Motor neuron (in vitro differentiated cells): ENCODE measurements around the gene SRRM4. TPM values are rescaled to one million over a fixed set of nuclear protein-coding genes. Genes with fewer than 3 reads are reported as not detected.
"Not testable (repeated sequence)": the region's sequence is repeated elsewhere in the genome, so short reads cannot be mapped to it uniquely, and the experiment has no call there.

Experiments
- ATAC-seq, 8 experiments: fragments of 200-7000 bp; cut with Tn5 transposase; replicated peaks in 6 of 8; 2 replicates each; pipeline ENCODE4 v1.8.0; 2021; ENCODE audit warnings: mild to moderate bottlenecking in 8 of 8, moderate library complexity in 8 of 8
- H3K27ac ChIP-seq, 2 donors: fragments of 250-450 bp; sonication (Bioruptor Pico); 2 replicates each; pipeline ENCODE4 v1.9.0; 2021; ENCODE audit warnings: antibody characterized with exemption in 2 of 2, mild to moderate bottlenecking in 2 of 2, moderate library complexity in 1 of 2
- H3K4me1 ChIP-seq, 2 donors: fragments of 250-450 bp; sonication (Bioruptor Pico); replicated peaks in 1 of 2; 2 replicates each; pipeline ENCODE4 v1.6.1; 2021; ENCODE audit warnings: antibody characterized with exemption in 2 of 2, mild to moderate bottlenecking in 2 of 2, moderate library complexity in 1 of 2
- H3K4me3 ChIP-seq, 5 donors: fragments of 250-450 bp; sonication (Bioruptor Pico); 2 replicates each; pipeline ENCODE4 v1.9.0; 2021; ENCODE audit warnings: antibody characterized with exemption in 5 of 5, mild to moderate bottlenecking in 5 of 5, moderate library complexity in 4 of 5
- WGBS, 10 experiments: fragments of 450-650 bp; shearing (Covaris generic); methylation state at CpG; one replicate each; pipeline ENCODE4 v1.0.0; 2022; 5-methylcytosine and 5-hydroxymethylcytosine counted together
- in situ Hi-C, 9 experiments: fragments of 400-800 bp; cut with MboI; loops; one replicate each; pipeline ENCODE4 v1.15.0; 2021; ENCODE audit warnings: low sequenced_read_pairs in 9 of 9, low pct_unique_long_range_greater_than_20kb in 2 of 9; ENCODE audit not compliant: unreplicated experiment in 9 of 9
- total RNA-seq, 8 experiments: library from RNA; unstranded; fragments of 300-600 nt; gene quantifications; 2 replicates each; pipeline versions ENCODE4 v1.2.3 to v1.2.4, GENCODE V29; 2022

The SRRM4 gene
- total RNA-seq, 8 experiments from 2014 or later = 0.04 to 20.9 (median 8.1) TPM

DNA sequence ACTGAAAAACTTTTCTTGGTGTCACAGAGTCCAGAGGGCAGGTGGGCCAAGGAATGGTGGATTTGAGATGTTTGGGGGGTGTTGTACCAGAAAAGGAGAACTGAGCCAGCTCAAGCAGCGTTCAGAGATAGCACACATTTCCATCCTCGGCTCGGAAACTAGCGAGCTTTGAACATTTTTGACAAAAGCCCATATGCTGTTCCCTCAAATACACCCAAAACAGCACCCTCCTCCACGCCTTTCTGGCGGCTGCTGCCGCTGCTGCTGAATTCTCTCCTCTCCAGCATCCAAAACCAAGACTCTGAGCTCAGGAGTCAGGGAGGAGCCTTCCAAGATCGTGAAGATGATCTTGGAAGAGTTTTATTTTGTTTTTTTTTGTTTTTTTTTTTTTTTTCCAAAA, 961 bp downstream of the SRRM4 start:
- no peak for ATAC-seq
- Histone ChIP-seq H3K4me1 (peaks cover 10 to 19% of the 10 kb centered on the region in 2 donors), H3K27ac (peak overlapping the region in 1 of 2 donors; percentile 88), H3K4me3 (peak overlapping the region; percentile 56 to 91 (median 71))
- in situ Hi-C loops = loop anchor here in 2 of 9 experiments (25.0 kb wide), 3 partner anchors 430 to 570 kb away; no protein-coding TSS in a partner anchor
- 0 to 15% (median 5%) methylated on average over 1 to 8 of the region's 8 CpGs; no CpG with 5 or more reads in 1 of the 10 experiments for WGBS, 10 experiments

DNA sequence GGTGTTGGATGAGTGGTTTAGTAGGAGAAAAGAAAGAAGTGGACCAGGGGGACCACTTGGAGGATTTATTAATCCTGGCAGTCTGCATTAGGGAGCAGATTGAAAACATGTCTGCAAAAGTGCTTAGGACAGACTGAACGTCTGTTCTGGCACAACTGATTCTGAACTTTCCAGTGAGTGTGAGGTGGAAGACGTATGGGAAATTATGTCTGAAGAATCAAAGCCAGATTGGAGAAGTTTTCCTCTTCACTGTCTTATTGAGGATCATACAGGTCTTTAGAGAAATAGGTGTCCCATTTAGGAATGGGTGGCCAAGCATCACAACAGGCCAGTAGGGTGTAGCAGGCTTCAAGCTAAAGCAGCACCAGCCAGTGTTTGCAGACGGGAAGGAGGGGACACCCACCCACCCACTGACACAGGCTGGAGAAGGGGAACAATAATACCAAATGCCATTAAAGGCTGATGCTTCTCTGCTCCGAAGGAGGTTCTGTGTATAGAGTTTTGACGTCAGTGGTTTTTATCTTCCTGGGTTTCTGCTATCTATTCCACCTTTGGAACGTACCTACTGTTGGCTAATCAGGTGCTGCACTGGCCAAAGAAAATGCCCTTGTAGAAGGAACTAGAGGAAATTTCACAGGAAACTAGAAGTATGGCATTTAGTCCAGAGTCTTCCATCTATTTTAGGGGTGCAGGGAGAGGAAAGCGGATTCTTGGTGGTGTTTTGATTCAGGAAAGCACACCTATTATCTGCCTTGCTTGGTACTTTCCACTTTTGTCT, 1.8 kb downstream of the SRRM4 start:
- H3K4me1 ChIP-seq = peaks cover 10 to 23% of the 10 kb centered on the region in 2 donors
- 0 to 50% (median 27%) methylated on average over 1 to 5 of the region's 7 CpGs; no CpG with 5 or more reads in 2 of the 10 experiments for WGBS, 10 experiments
- H3K27ac ChIP-seq = no peak overlapping the region
- in situ Hi-C loops = loop anchor here in 2 of 9 experiments (25.0 kb wide), 3 partner anchors 429 to 571 kb away; no protein-coding TSS in a partner anchor
- peak overlapping the region; percentile 56 to 91 (median 71) for H3K4me3 ChIP-seq
- ATAC-seq = no peak

DNA sequence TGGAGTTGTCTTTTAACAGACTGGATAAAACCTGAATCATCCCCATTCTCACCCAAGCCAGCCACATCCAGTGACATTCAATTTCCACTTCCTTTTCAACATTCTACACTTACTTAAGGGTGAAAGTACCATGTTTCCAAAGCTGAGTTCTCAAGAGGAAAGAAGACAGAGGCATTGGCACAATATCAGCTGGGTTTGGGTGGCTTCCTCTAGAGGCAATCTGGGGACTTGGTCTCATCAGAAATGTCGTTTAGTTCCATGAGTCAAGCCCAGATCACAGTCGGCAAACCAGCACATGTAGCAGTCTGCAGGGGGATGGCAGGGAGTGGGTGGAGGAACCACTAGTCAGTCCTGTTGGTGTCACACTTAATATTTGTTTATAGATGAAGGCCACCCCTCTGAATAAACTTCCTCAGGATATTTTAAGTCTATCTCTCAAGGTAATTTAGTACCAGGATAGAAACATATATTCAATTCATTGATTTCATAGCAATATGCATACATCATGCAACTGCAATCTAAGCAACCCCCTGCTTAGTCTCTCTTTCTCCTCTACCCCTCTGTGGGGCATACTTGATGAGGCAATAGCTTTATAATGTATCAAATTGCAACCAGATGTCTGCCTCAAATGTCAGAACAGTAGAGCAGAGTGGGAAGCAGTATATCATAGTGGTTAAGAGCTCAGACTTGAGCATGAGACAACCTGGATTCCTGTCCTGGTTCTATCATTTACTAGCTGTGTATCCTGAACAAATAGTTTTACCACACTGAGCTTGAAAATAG, 3.0 kb downstream of the SRRM4 start:
- no peak for ATAC-seq
- peak overlapping the region; percentile 21 to 28 for H3K27ac ChIP-seq
- 0 to 60% (median 16%) methylated on average over 1 to 2 of the region's 2 CpGs; no CpG with 5 or more reads in 4 of the 10 experiments for WGBS, 10 experiments
- in situ Hi-C loops = loop anchor here in 2 of 9 experiments (25.0 kb wide), 3 partner anchors 428 to 572 kb away; no protein-coding TSS in a partner anchor
- peak overlapping the region; percentile 56 to 91 (median 71) for H3K4me3 ChIP-seq
- H3K4me1 ChIP-seq = peaks cover 10 to 30% of the 10 kb centered on the region in 2 donors

DNA sequence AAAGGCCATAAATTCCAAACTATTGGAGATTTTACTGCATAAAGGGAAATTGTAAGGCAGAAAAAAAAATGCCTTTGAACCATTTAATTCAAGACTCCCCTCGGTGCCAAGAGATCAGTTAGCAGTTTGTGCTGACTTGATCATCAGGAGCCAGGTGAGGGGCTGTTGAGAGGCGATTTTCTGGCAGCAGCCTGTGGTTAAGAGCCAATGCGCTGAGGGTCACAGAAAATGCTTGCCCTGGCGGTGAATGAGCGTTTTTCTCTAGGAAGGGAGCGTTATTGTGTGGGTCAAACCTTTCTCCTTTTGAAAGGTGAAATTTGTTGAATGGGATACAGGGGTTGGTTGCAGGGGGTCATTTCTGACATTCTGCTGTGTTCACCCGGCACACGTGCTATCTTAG, 4.7 kb downstream of the SRRM4 start:
- 0 to 50% (median 30%) methylated on average over 1 to 8 of the region's 8 CpGs; no CpG with 5 or more reads in 3 of the 10 experiments for WGBS, 10 experiments
- no peak for ATAC-seq
- Histone ChIP-seq H3K4me3 (peak overlapping the region; percentile 12 to 71 (median 22)), H3K4me1 (peaks cover 10 to 35% of the 10 kb centered on the region in 2 donors), H3K27ac (peak overlapping the region in 1 of 2 donors; percentile 9)
- in situ Hi-C loops = loop anchor here in 2 of 9 experiments (25.0 kb wide), 3 partner anchors 426 to 574 kb away; no protein-coding TSS in a partner anchor

DNA sequence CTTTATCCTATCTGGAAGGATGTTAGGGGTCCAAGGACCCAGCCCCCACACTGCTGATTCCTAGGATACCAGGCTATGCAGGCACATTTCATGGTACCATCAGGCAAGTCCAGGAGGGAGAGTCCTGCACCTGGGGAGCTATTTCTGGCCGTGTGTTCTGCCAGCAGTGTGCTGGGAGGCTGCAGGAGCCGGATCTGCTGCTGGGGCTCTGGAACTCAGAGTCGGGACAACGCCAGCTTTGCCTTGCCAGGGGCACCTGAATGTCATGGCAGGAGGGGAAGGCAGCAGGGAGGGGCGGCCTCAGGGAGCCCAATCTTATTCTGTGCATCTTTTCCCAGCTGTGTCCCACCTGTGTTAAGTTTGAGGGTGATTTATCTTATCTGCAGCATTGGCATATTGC, 17.8 kb downstream of the SRRM4 start:
- H3K4me1 ChIP-seq = peaks cover 5 to 17% of the 10 kb centered on the region in 2 donors
- WGBS, 10 experiments = 0 to 86% (median 76%) methylated on average over 1 to 3 of the region's 5 CpGs; no CpG with 5 or more reads in 7 of the 10 experiments

DNA sequence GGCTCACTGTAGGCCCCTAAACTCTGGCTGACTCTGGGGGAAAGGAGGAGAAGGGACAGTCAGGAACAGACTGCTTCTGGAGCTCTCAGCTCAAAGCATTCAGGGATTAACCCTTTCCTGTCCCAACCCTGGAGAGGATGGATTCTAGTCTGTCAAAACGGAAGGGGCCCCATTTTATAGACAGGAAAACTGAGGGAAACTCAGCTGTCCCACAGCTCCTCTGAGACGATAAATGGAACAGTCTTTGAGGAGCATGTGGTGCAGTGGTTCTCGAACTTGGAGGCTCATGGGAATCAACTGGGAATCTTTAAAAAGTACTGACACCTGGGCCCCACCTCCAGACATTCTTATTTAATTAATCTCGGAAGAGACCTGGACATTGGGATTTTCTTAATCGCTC, 23.7 kb downstream of the SRRM4 start:
- Histone ChIP-seq H3K27ac (peak overlapping the region in 1 of 2 donors; percentile 7), H3K4me3 (no peak overlapping the region), H3K4me1 (peaks cover 44 to 58% of the 10 kb centered on the region in 2 donors)
- 0 to 90% (median 33%) methylated on average over 1 to 4 of the region's 5 CpGs; no CpG with 5 or more reads in 2 of the 10 experiments for WGBS, 10 experiments
- no peak for ATAC-seq
- in situ Hi-C loops = no loop called here

More for the DNA sequence above, 17.8 kb downstream of the SRRM4 start:
- no peak for ATAC-seq
- Histone ChIP-seq H3K27ac (no peak overlapping the region), H3K4me3 (no peak overlapping the region)
- in situ Hi-C loops = loop anchor here in 2 of 9 experiments (25.0 kb wide), 3 partner anchors 413 to 587 kb away; no protein-coding TSS in a partner anchor

DNA sequence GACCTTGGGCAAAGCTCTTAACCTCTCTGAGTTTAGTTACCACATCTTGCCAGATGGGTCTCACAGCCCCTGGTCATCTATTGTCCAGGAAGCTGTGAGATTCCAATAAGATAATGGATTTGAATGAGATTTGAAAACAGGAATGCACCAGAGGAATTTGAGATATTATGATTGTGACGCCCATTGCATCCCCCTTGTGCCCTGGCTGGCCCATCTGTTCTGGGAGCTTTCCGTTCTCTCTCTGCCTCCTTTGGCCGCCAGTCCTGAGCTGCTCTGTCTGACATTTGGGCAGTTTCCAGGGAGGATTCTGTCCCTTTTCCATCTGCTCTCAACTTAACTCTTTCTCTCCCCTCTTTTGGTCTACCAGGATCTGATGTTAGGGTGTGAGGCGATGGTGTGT, 24.6 kb downstream of the SRRM4 start:
- Histone ChIP-seq H3K4me1 (peaks cover 44 to 58% of the 10 kb centered on the region in 2 donors), H3K27ac (no peak overlapping the region), H3K4me3 (no peak overlapping the region)
- no peak for ATAC-seq
- in situ Hi-C loops = no loop called here
- 0 to 38% (median 17%) methylated on average over 1 to 3 of the region's 4 CpGs; no CpG with 5 or more reads in 6 of the 10 experiments for WGBS, 10 experiments

DNA sequence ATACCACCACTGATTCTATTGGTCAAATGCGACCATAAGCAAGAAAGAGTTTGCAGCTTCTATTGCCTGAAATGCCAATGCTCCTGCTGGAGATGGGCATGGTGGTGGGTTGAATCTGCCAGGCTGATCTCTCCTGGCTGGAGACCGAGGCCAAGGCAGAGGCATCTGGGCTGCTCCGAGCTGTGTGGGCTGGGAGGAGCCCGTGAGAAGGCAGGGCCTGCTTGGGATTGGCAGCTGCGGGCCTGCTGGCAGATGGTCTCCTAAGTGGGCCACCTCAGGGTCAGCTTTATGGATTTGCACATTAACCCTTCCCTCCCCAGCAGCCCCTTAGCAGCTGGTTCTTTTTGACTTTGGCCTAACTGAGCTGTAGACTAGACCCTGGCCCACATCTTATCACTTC, 25.4 kb downstream of the SRRM4 start:
- peak overlapping the region in 1 of 2 donors; percentile 8 for H3K27ac ChIP-seq
- in situ Hi-C loops = no loop called here
- 0 to 67% (median 33%) methylated on average over 1 to 3 of the region's 5 CpGs; no CpG with 5 or more reads in 5 of the 10 experiments for WGBS, 10 experiments
- H3K4me1 ChIP-seq = peaks cover 44 to 58% of the 10 kb centered on the region in 2 donors
- no peak overlapping the region for H3K4me3 ChIP-seq
- ATAC-seq = peak in 5 of 8 experiments; percentile 46 to 70 (median 64)

DNA sequence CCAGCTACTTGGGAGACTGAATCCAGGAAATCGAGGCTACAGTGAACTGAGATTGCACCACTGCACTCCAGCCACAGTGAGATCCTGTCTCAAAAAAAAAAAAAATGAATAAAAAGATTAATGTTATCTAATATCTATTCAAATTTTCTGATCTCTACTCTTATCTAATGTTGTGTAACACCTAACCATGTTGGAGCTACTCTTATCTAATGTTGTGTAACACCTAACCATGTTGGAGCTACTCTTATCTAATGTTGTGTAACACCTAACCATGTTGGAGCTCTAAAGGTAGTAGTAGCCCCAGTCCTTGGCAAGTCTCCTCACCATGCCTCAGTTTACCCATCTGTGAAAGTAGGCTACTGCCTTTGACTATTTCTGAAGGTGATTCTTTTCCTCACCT, 26.9 kb downstream of the SRRM4 start:
- WGBS, 10 experiments = 0 to 100% (median 68%) methylated on average over 1 of the region's 1 CpG; no CpG with 5 or more reads in 4 of the 10 experiments
- in situ Hi-C loops = not testable (repeated sequence)
- H3K27ac ChIP-seq = peak overlapping the region; percentile 26 to 57
- H3K4me3 ChIP-seq = peak overlapping the region in 2 of 5 donors; percentile 17 to 26
- peaks cover 42 to 58% of the 10 kb centered on the region in 2 donors for H3K4me1 ChIP-seq
- ATAC-seq = peak in 2 of 8 experiments; percentile 11 to 12

DNA sequence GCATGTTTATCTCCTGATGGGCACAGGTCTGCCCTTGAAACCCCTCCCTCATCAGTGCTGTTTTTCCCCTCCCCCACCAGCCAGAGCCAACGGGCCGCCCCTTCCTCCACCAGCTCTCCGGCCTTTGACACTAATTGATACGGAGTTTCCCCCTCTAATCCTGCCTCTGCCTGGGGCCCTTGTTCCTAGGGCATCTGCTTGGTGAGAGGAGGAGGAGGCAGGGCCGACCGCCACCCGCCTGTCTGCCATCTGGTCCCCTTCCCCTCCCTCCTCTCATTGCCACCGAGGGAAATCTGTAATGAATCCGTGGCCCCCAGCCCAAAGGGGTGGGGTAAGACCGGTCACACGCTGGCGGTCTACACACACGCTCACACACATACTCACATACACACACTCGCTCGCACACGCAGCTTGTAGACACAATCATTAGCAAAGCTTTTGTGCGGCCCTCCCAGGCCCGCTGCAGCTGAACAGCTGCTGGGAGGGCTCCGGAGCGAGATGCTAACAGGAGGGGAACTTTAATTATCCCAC, 27.4 kb downstream of the SRRM4 start:
- peak overlapping the region; percentile 26 to 57 for H3K27ac ChIP-seq
- ATAC-seq = peak in 5 of 8 experiments; percentile 87 to 90 (median 88)
- in situ Hi-C loops = no loop called here
- peaks cover 40 to 54% of the 10 kb centered on the region in 2 donors for H3K4me1 ChIP-seq
- 0 to 10% (median 0%) methylated on average over 2 to 10 of the region's 20 CpGs; no CpG with 5 or more reads in 3 of the 10 experiments for WGBS, 10 experiments
- peak overlapping the region; percentile 11 to 26 (median 16) for H3K4me3 ChIP-seq

DNA sequence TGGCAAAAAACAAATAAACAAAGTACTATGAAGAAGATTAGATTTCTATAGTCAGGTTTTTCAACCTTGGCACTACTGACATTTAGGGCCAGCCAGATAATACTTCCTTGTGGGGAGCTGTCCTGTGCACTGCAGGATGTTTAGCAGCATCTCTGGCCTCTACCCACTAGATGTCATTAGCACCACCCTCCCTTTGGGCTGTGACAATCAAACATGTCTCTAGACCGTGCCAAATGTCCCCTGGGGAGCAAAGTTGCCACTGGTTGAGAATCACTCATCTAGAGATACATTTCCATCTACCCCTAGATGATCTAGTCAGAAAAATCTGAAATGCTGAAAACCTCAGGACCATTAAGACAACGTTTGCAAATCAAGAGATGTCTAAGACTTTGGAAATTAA, 29.9 kb downstream of the SRRM4 start:
- peaks cover 20 to 37% of the 10 kb centered on the region in 2 donors for H3K4me1 ChIP-seq
- 0 to 60% (median 11%) methylated on average over 1 to 2 of the region's 2 CpGs; no CpG with 5 or more reads in 4 of the 10 experiments for WGBS, 10 experiments
- in situ Hi-C loops = no loop called here

DNA sequence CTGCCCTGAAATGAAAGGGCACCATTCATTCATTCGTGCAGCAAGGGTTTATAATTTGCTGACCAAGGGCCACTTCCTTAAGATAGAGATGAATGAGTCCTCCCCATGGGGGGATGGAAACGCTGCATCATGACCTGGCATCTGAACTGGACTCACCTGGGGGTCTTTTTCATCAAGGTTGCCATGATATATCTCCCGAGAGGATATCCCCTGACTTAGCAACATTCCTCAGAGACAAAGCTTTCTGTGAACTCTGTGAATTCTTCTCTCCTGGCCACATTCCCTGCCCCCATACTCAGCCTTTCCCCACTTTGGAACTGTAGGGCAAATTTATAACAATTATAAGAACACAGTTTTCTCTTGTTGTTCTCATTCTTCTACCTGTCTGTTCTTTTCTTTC, 30.8 kb downstream of the SRRM4 start:
- WGBS, 10 experiments = 0 to 83% (median 50%) methylated on average over 1 to 3 of the region's 3 CpGs; no CpG with 5 or more reads in 1 of the 10 experiments
- no peak for ATAC-seq
- in situ Hi-C loops = no loop called here
- H3K27ac ChIP-seq = no peak overlapping the region
- no peak overlapping the region for H3K4me3 ChIP-seq
- peaks cover 12 to 27% of the 10 kb centered on the region in 2 donors for H3K4me1 ChIP-seq

More for the DNA sequence above, 29.9 kb downstream of the SRRM4 start:
- Histone ChIP-seq H3K4me3 (no peak overlapping the region), H3K27ac (no peak overlapping the region)
- ATAC-seq = no peak
